Dermis blood vessel endothelial cell (primary cell): ENCODE measurements around the gene ID3. TPM values are rescaled to one million over a fixed set of nuclear protein-coding genes. Genes with fewer than 3 reads are reported as not detected.

Experiments used
- DNase-seq: peaks from one replicate; pipeline ENCODE4 v3.0.0; 2010
- total RNA-seq: library from RNA; depleted of rRNA; stranded (reverse); fragments of >200 nt; gene quantifications from 2 replicates; pipeline ENCODE4 v1.2.3, GENCODE V29; 2014

Gene ID3
- total RNA-seq, 1 donor from 2014 or later, result 906 TPM

- DNase-seq, result no peak
These were observed 33.6 kb downstream of the ID3 start for GRCh38 chr1:23525558-23526250.

DNA sequence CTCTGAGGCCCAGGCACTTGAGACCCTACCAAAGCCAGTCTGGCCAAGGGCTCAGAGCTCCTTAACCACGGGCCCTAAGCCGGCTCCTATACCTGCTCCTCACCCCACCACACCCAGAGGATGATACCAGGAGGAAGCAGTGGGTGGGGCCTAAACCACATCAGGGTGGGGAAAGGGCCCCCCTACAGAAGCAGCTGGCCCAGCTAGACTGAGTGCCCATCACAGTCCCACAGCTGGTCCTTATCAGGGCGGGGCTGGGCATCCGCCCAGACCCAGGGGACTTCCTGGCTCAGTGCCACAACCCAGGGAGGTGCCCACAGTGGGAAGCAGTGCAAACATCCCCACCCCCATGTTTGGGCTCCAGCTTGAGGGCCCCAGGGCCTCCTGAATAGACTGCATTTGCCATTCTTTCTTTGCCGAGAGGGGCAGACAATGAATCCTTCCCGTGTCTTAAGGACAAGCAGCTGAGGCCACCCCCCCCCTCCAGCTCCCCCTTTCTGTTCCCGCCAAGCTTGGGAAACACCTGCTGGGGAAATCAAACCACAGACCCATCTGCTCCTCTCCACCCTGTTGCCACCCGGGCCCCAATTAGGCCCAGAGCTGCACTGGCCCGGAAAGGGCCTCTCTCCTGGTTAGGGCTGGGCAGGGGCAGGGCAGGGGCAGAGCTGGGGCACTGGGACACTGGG lies 34.4 kb downstream of the ID3 start:
- peak; percentile 34 for DNase-seq

DNA sequence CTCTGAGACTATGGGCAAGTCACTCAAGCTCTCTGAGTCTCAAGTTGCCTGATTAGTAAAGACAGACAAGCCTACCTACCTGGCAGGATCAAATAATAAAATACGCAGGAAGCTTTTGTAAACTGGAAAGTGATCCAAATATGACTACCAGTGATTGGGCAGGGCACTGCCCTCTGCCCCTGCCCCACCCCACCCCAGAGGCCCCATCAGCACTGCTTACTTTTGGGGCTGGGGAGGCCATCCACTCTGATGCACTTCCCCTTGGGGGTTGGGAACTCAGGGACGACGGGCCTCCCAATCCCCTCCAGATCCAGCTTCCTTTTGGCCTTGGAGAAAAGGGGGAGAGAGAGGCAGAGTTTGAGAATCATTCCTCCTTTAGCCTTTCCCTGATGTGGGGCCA lies 35.1 kb downstream of the ID3 start:
- no peak for DNase-seq

DNA sequence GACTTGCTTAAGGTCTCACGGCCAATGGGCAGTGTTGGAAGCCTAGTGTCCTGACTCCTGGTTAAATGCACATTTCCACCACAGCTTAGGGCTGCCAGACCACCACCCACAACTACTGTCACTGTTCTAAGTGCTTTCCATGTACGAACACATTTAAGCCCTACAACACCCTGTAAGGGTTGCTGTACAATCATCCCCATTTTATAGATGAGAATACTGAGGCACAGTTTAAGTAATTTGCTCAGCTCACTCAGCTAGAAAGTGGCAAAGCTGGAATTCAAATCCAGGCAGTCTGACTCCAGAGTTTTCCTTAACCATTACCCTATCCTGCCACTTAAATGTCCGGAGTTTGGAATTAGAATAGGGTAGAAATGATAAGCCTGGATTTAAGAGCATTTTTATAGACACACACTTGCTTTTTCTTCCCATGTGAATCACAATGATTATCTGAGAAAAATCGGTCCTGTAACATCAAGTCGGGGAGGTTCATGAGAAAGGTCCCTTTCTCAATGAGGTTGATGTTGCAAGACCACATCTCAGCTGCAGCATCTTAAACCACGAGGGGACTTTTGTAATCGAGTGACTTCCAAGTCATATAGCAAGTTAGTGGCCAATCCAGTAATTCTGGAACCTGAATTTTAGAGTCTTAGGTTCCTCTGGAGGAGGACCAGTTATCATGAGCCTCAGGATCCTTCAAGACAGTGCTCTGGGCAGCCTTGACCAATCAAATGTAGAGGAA lies 36.9 kb downstream of the ID3 start:
- no peak for DNase-seq

DNA sequence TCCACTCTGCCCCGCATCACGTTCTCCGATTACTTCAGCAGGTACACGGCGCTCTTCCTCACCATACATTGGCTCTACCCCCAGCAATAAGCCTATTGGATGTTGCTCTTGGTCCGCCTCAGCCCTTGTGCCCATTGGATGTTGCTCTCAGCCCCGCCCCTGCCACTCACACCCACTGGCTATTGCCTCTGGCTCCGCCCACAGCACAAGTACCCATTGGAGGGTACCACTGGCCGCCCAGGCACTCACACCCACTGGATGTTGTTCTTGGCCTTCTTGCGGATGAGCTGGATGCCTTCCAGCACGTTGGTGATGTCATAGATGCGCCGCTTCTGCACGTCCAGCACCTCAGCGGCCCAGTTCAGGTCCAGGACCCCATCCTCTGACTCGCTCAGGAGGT lies 37.7 kb downstream of the ID3 start:
- DNase-seq, result no peak

GRCh38 chr1:23517581-23517980 lies 41.7 kb downstream of the ID3 start:
- no peak for DNase-seq

- no peak for DNase-seq
These were observed 43.4 kb downstream of the ID3 start for GRCh38 chr1:23515905-23516304.

DNA sequence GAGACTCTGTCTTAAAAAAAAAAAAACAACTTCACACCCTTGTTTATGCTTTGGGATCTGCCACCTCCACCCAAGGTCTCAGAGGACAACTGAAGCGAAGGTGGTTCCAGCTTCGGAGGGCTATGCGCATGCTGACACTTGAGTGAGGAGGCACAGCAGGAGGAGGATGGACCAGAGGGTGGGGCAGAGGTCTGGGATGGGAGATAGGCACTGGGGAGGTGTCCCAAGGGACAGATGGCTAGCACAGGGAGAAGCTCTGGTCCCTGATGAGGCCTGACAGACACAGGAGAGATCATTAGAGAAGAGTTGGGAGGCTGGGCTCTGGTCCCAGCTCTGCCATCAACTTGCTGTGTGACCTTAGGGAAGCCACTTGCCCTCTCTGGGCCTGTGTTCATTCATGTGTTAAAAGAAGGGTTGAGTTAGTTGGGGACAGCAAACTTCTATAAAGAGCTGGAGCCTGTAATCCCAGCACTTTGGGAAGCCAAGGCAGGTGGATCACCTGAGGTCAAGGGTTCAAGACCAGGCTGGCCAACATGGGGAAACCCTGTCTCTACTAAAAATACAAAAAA lies 45.1 kb downstream of the ID3 start:
- DNase-seq, result no peak

GRCh38 chr1:23509896-23510295 lies 49.4 kb downstream of the ID3 start:
- DNase-seq, result no peak

Other genes with a start within 250 kb of the ID3 start
- gene HNRNPR, start 215.2 kb downstream of the ID3 start, total RNA-seq, result 65.7 and 133 TPM in 2 replicates
- gene ZNF436, start 189.7 kb downstream of the ID3 start, total RNA-seq, result 30.7 and 37.6 TPM in 2 replicates
- 0.60 and 1.7 TPM in 2 replicates for gene TCEA3, start 134.8 kb downstream of the ID3 start, total RNA-seq
- gene ASAP3, start 75.3 kb downstream of the ID3 start, total RNA-seq, result 15.7 and 25.5 TPM in 2 replicates
- 1.9 and 4.6 TPM in 2 replicates for gene E2F2, start 28.3 kb downstream of the ID3 start, total RNA-seq
- gene RPL11, start 132.3 kb upstream of the ID3 start, total RNA-seq, result 871 and 1,099 TPM in 2 replicates
- 26.2 and 29.6 TPM in 2 replicates for gene ELOA, start 184.0 kb upstream of the ID3 start, total RNA-seq
- 41.2 and 43.8 TPM in 2 replicates for gene PITHD1, start 218.9 kb upstream of the ID3 start, total RNA-seq
- 108 and 113 TPM in 2 replicates for gene LYPLA2, start 231.6 kb upstream of the ID3 start, total RNA-seq
- 34.7 and 42.2 TPM in 2 replicates for gene GALE, start 241.3 kb upstream of the ID3 start, total RNA-seq